Brain microvascular endothelial cell (primary cell): ENCODE measurements around the gene GLTP.

Experiments
- DNase-seq: peaks from one replicate; pipeline ENCODE4 v3.0.0-alpha.2; 2020
- H3K27ac ChIP-seq: fragments of 250-450 bp; sonication (Bioruptor Pico); 2 replicates; pipeline ENCODE4 v1.5.1; 2020; ENCODE audit warnings: mild to moderate bottlenecking, moderate library complexity
- H3K27me3 ChIP-seq: fragments of 250-450 bp; sonication (Bioruptor Pico); replicated peaks from 2 replicates; pipeline ENCODE4 v1.5.1; 2020; ENCODE audit warnings: mild to moderate bottlenecking
- H3K36me3 ChIP-seq: fragments of 250-450 bp; sonication (Bioruptor Pico); replicated peaks from 2 replicates; pipeline ENCODE4 v1.5.1; 2020; ENCODE audit warnings: mild to moderate bottlenecking
- H3K4me3 ChIP-seq: 2 replicates; pipeline ENCODE4 v1.5.1; 2011; ENCODE audit warnings: low read depth, mild to moderate bottlenecking, control low read depth, low read length, moderate library complexity
- CTCF ChIP-seq: IDR thresholded peaks from 2 replicates; pipeline ENCODE4 v1.5.1; 2011; ENCODE audit warnings: low read depth, mild to moderate bottlenecking, moderate library complexity, low read length, control low read depth, inconsistent platforms; ENCODE audit errors: missing control alignments
- in situ Hi-C: cut with HindIII; loops from 2 replicates; pipeline ENCODE4 v1.10.0; 2017; ENCODE audit warnings: low sequenced_read_pairs, low pct_ligation_motif_present

Gene GLTP

GRCh38 chr12:109832541-109833306 is 47.6 kb downstream of the GLTP start:
- Histone ChIP-seq H3K4me3 (peak overlapping the region; percentile 63), H3K27ac (no peak overlapping the region), H3K36me3 (no peaks in the 10 kb centered on the region), H3K27me3 (no peaks in the 10 kb centered on the region)
- in situ Hi-C loops: no loop called here
- no peak for DNase-seq
- TF ChIP-seq CTCF: no peak

GRCh38 chr12:109831929-109832328 is 48.4 kb downstream of the GLTP start:
- Histone ChIP-seq H3K36me3 (no peaks in the 10 kb centered on the region), H3K4me3 (no peak overlapping the region), H3K27ac (no peak overlapping the region), H3K27me3 (no peaks in the 10 kb centered on the region)
- no peak for DNase-seq
- in situ Hi-C loops: no loop called here
- no peak for TF ChIP-seq CTCF

DNA sequence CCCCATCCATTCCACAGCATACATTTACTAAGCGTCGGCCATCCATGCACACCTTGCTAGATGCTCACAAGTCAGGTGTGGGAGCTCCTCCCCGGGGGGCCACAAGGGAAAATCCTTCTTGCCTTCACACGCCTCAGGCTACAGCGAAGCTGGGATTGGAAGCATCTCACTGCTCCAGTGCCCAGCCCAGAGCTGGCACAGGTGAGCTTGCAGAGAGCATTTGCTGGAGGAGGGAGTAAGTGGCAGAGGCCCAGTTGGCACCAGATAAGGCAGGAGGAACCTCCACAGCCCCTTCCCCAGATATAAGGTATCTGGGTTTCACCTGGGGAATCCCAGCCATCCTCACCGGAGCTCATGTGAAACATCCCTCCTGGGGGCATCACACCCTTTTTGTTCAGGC is 49.0 kb downstream of the GLTP start:
- in situ Hi-C loops: no loop called here
- H3K27me3 ChIP-seq: no peaks in the 10 kb centered on the region

GRCh38 chr12:109830718-109831117 is 49.6 kb downstream of the GLTP start:
- in situ Hi-C loops: no loop called here
- Histone ChIP-seq H3K4me3 (no peak overlapping the region), H3K27ac (no peak overlapping the region), H3K27me3 (no peaks in the 10 kb centered on the region), H3K36me3 (no peaks in the 10 kb centered on the region)
- DNase-seq: no peak
- no peak for TF ChIP-seq CTCF

More for the DNA sequence above, 49.0 kb downstream of the GLTP start:
- no peak for DNase-seq
- no peak overlapping the region for H3K27ac ChIP-seq
- H3K4me3 ChIP-seq: no peak overlapping the region
- no peak for TF ChIP-seq CTCF
- no peaks in the 10 kb centered on the region for H3K36me3 ChIP-seq

- DNase-seq: no peak
- Histone ChIP-seq H3K27ac (no peak overlapping the region), H3K27me3 (no peaks in the 10 kb centered on the region), H3K4me3 (no peak overlapping the region), H3K36me3 (no peaks in the 10 kb centered on the region)
- TF ChIP-seq CTCF: no peak
- in situ Hi-C loops: no loop called here
These were observed 50.1 kb downstream of the GLTP start for GRCh38 chr12:109830267-109830666.

GRCh38 chr12:109829667-109830066 is 50.7 kb downstream of the GLTP start:
- TF ChIP-seq CTCF: no peak
- H3K27ac ChIP-seq: no peak overlapping the region
- no peak overlapping the region for H3K4me3 ChIP-seq
- H3K27me3 ChIP-seq: no peaks in the 10 kb centered on the region
- no peaks in the 10 kb centered on the region for H3K36me3 ChIP-seq
- in situ Hi-C loops: no loop called here
- no peak for DNase-seq
